ENCODE data around the gene CMC2.

The CMC2 gene

GRCh38 chr16:80938004-80938878 lies 68.4 kb downstream of the CMC2 start:
- no peaks in the 10 kb centered on the region for H3K4me1 ChIP-seq (ENCODE audit: control insufficient read depth, insufficient read depth, low read length)
- POLR2A ChIA-PET, result no interaction called here
- H3K4me3 ChIP-seq (ENCODE audit: low read depth, low read length), result no peak overlapping the region
- H3K36me3 ChIP-seq (ENCODE audit: control insufficient read depth in 2 of 2, insufficient read depth in 1 of 2, low read length in 2 of 2), result no peaks in the 10 kb centered on the region
- H3K27ac ChIP-seq (ENCODE audit: extremely low read depth, low read depth, low read length), result no peak overlapping the region
- no peaks in the 10 kb centered on the region for H3K9me3 ChIP-seq (ENCODE audit: control insufficient read depth, insufficient read depth, low read depth, low read length)
- CTCF ChIA-PET, result interaction anchor here (0.6 to 3.0 kb wide), 2 partner anchors 14 to 1496 kb away, joined by 3 to 13 read pairs; no protein-coding TSS in a partner anchor
- TF ChIP-seq KLF10 (tag by site-specific recombination; IDR thresholded peaks at IDR 0.05), result no peak
- 0 out of 2 replicates have a peak, but pooled peaks have one; percentile 12 for TF ChIP-seq SCRT2 (tag by site-specific recombination; IDR thresholded peaks at IDR 0.05)
- TF ChIP-seq ZBTB7A (tag by site-specific recombination; IDR thresholded peaks at IDR 0.05; ENCODE audit: low read depth), result no peak
- TF ChIP-seq ZNF133 (tag by site-specific recombination; IDR thresholded peaks at IDR 0.05), result no peak
- peak; percentile 28 for TF ChIP-seq SETDB1 (IDR thresholded peaks at IDR 0.05; ENCODE audit: insufficient read length, low read length)
- TF ChIP-seq ZBTB17 (tag by site-specific recombination; IDR thresholded peaks at IDR 0.05), result peak; percentile 96
- TF ChIP-seq IKZF3 (tag by site-specific recombination; IDR thresholded peaks at IDR 0.05), result 0 out of 2 replicates have a peak, but pooled peaks have one; percentile 22
- TF ChIP-seq KLF16 (tag by site-specific recombination; IDR thresholded peaks at IDR 0.05), result peak; percentile 26; the same call in 1 of the 2 replicates
- TF ChIP-seq ZNF621 (tag by site-specific recombination; IDR thresholded peaks at IDR 0.05), result no peak
- TF ChIP-seq SP2 (tag by site-specific recombination; IDR thresholded peaks at IDR 0.05), result peak; percentile 52
- no peak for TF ChIP-seq ZNF398 (tag by site-specific recombination; IDR thresholded peaks at IDR 0.05)
- no peak for TF ChIP-seq FEZF1 (tag by site-specific recombination; IDR thresholded peaks at IDR 0.05)
- TF ChIP-seq ZNF518A (tag by site-specific recombination; conservative IDR thresholded peaks at IDR 0.05; ENCODE audit: low read depth), result no peak
- peak; percentile 68 for TF ChIP-seq INSM2 (tag by site-specific recombination; IDR thresholded peaks at IDR 0.05)
- TF ChIP-seq MEIS1 (CRISPR knock-in tag; IDR thresholded peaks at IDR 0.05; ENCODE audit: borderline replicate concordance), result no peak; the same call in 1 of the 2 replicates
- TF ChIP-seq TSHZ1 (tag by site-specific recombination; IDR thresholded peaks at IDR 0.05; ENCODE audit: borderline replicate concordance), result peak; percentile 29; the same call in 1 of the 2 replicates
- TF ChIP-seq ZNF211 (tag by site-specific recombination; IDR thresholded peaks at IDR 0.05; ENCODE audit: low read depth), result no peak
- no peak for TF ChIP-seq ZFP41 (tag by site-specific recombination; IDR thresholded peaks at IDR 0.05; ENCODE audit: borderline replicate concordance)
- TF ChIP-seq ZNF112 (tag by site-specific recombination; IDR thresholded peaks at IDR 0.05), result no peak
- no peak for TF ChIP-seq ELK4 (IDR thresholded peaks at IDR 0.05; ENCODE audit: borderline replicate concordance, low read depth, low read length)
- TF ChIP-seq OSR2 (tag by site-specific recombination; IDR thresholded peaks at IDR 0.05), result peak; percentile 89
- TF ChIP-seq KLF17 (tag by site-specific recombination; IDR thresholded peaks at IDR 0.05), result no peak
